ENCODE results near the gene ABCC1.
"Not testable (repeated sequence)": the region's sequence is repeated elsewhere in the genome, so short reads cannot be mapped to it uniquely, and the experiment has no call there.

The ABCC1 gene

DNA sequence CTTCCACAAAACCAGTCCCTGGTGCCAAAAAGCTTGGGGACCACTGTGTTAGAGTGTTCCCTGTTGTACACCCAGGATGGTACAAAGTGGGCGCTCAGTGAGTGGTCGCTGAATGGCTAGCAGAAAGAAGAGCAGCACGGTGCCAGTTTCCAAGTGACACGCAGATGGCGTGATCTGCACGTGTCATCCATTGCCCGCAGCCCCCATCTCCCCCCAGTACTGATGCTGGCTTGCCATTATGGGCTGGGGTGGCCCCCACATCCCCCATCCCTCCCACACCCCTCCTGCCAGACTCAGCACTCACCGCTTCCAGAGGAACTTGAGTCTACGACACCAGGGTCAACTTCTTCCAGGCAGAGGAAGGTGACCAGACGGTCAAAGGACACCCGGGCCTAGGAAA, 237.4 kb downstream of the ABCC1 start:
- Histone ChIP-seq H3K36me3 (ENCODE audit: insufficient read depth, insufficient read length, low read length) (no peaks in the 10 kb centered on the region), H3K4me1 (ENCODE audit: insufficient read depth, insufficient read length) (peaks cover 29% of the 10 kb centered on the region)
- DNase-seq (ENCODE audit: low read depth, low spot score): no peak

DNA sequence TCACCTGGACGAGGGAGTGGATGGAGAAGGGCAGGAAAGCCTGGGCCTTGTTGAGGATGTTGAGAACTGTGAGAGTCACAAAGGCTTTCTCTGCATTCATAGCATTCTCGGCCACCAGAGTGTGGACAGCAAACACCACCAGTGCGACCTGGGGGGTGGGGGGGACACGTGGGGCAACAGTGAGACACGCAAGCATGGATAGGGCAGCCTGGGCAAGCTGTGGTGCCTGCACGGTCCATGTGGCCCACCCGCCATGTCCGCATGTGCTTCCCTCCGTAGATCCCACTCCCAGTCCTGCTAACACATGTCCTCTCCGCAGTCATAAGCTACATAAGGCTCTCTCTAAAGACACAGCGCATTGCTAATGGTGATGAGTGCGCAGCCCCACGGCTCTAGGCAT, 239.4 kb downstream of the ABCC1 start:
- Histone ChIP-seq H3K9ac (ENCODE audit: insufficient read length, low read depth) (no peak overlapping the region), H3K4me3 (ENCODE audit: insufficient read length, low read depth) (no peak overlapping the region), H3K9me3 (ENCODE audit: insufficient read depth, low read length) (no peaks in the 10 kb centered on the region), H3K36me3 (ENCODE audit: insufficient read depth, insufficient read length, low read length) (no peaks in the 10 kb centered on the region), H3K27me3 (ENCODE audit: insufficient read depth, insufficient read length) (no peaks in the 10 kb centered on the region), H3K4me1 (ENCODE audit: insufficient read depth, insufficient read length) (peaks cover 23% of the 10 kb centered on the region)
- DNase-seq (ENCODE audit: low read depth, low spot score): no peak
- TF ChIP-seq YY1 (IDR thresholded peaks at IDR 0.05; ENCODE audit: insufficient read depth, insufficient read length) (no peak), ZNF274 (IDR thresholded peaks at IDR 0.05; ENCODE audit: low read depth, low read length) (no peak), SUZ12 (IDR thresholded peaks at IDR 0.05; ENCODE audit: extremely low read depth, insufficient read depth, insufficient read length) (no peak)

More for the DNA sequence above, 237.4 kb downstream of the ABCC1 start:
- Histone ChIP-seq H3K4me3 (ENCODE audit: insufficient read length, low read depth) (no peak overlapping the region), H3K27me3 (ENCODE audit: insufficient read depth, insufficient read length) (no peaks in the 10 kb centered on the region), H3K9ac (ENCODE audit: insufficient read length, low read depth) (no peak overlapping the region), H3K9me3 (ENCODE audit: insufficient read depth, low read length) (no peaks in the 10 kb centered on the region)
- TF ChIP-seq YY1 (IDR thresholded peaks at IDR 0.05; ENCODE audit: insufficient read depth, insufficient read length) (no peak), ZNF274 (IDR thresholded peaks at IDR 0.05; ENCODE audit: low read depth, low read length) (no peak), SUZ12 (IDR thresholded peaks at IDR 0.05; ENCODE audit: extremely low read depth, insufficient read depth, insufficient read length) (no peak)

DNA sequence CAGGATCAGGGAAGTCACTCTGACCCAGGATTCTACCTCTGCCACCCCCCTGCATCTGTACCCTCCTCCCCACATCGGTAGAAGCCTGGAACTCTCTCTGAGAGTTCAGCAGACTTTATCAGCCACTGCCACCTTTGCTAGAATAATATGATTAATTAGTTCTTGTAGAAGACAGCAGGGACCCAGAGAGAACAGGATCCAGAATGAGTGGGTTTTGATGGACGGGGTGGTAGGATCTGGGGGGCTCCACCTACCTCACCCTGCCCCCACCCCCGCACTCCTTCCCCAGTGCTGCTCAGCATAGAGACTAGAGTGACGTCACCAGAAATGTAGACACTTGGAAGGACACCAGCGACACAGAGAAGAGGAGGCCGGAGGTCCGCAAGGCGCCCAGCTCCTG, 240.4 kb downstream of the ABCC1 start:
- DNase-seq (ENCODE audit: low read depth, low spot score): no peak
- TF ChIP-seq ZNF274 (IDR thresholded peaks at IDR 0.05; ENCODE audit: low read depth, low read length): no peak
- no peak for TF ChIP-seq SUZ12 (IDR thresholded peaks at IDR 0.05; ENCODE audit: extremely low read depth, insufficient read depth, insufficient read length)
- no peak for TF ChIP-seq YY1 (IDR thresholded peaks at IDR 0.05; ENCODE audit: insufficient read depth, insufficient read length)
- H3K4me1 ChIP-seq (ENCODE audit: insufficient read depth, insufficient read length): peaks cover 17% of the 10 kb centered on the region
- no peaks in the 10 kb centered on the region for H3K36me3 ChIP-seq (ENCODE audit: insufficient read depth, insufficient read length, low read length)
- no peaks in the 10 kb centered on the region for H3K27me3 ChIP-seq (ENCODE audit: insufficient read depth, insufficient read length)
- no peaks in the 10 kb centered on the region for H3K9me3 ChIP-seq (ENCODE audit: insufficient read depth, low read length)
- no peak overlapping the region for H3K9ac ChIP-seq (ENCODE audit: insufficient read length, low read depth)
- no peak overlapping the region for H3K4me3 ChIP-seq (ENCODE audit: insufficient read length, low read depth)

DNA sequence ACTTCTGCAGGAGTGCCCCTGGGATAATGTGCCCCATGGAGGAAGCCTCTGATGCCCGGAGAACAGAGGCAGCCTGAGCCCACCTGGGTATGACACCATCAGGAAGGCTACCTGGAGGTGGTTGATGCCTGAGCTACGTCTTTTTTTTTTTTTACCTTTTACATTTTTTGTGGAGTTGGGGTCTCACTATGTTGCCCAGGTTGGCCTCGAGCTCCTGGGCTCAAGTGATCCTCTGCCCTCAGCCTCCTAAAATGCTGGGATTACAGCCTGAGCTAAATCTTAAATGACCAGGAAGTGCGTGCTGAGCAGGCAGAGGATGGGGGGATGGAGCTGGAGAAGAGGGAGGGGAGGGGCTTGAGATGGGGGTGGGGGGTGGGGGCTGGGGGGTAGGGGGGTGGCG, 241.1 kb downstream of the ABCC1 start:
- Histone ChIP-seq H3K36me3 (ENCODE audit: insufficient read depth, insufficient read length, low read length) (no peaks in the 10 kb centered on the region), H3K9ac (ENCODE audit: insufficient read length, low read depth) (no peak overlapping the region), H3K9me3 (ENCODE audit: insufficient read depth, low read length) (no peaks in the 10 kb centered on the region), H3K27me3 (ENCODE audit: insufficient read depth, insufficient read length) (no peaks in the 10 kb centered on the region), H3K4me1 (ENCODE audit: insufficient read depth, insufficient read length) (peaks cover 17% of the 10 kb centered on the region), H3K4me3 (ENCODE audit: insufficient read length, low read depth) (no peak overlapping the region)
- TF ChIP-seq YY1 (IDR thresholded peaks at IDR 0.05; ENCODE audit: insufficient read depth, insufficient read length): no peak
- TF ChIP-seq SUZ12 (IDR thresholded peaks at IDR 0.05; ENCODE audit: extremely low read depth, insufficient read depth, insufficient read length): no peak
- no peak for TF ChIP-seq ZNF274 (IDR thresholded peaks at IDR 0.05; ENCODE audit: low read depth, low read length)
- DNase-seq (ENCODE audit: low read depth, low spot score): no peak

DNA sequence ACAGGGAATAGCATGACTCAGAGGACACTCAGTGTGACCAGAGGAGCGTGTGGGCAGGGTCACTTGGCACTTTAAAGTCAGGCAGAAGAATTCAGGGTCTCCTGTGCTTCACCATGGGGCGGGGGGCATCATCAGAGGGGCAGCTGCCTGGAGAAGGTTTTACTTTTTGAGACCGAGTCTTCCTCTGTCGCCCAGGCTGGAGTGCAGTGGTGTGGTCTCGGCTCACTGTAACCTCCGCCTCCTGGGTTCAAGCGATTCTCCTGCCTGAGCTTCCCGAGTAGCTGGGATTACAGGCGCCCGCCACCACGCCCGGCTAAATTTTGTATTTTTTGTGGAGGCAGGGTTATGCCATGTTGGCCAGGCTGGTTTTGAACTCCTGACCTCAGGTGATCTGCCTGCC, 241.6 kb downstream of the ABCC1 start:
- DNase-seq (ENCODE audit: low read depth, low spot score); H3K9ac ChIP-seq (ENCODE audit: insufficient read length, low read depth); H3K36me3 ChIP-seq (ENCODE audit: insufficient read depth, insufficient read length, low read length); H3K27me3 ChIP-seq (ENCODE audit: insufficient read depth, insufficient read length); H3K4me3 ChIP-seq (ENCODE audit: insufficient read length, low read depth); H3K9me3 ChIP-seq (ENCODE audit: insufficient read depth, low read length): not testable (repeated sequence)
- H3K4me1 ChIP-seq (ENCODE audit: insufficient read depth, insufficient read length): peaks cover 17% of the 10 kb centered on the region

DNA sequence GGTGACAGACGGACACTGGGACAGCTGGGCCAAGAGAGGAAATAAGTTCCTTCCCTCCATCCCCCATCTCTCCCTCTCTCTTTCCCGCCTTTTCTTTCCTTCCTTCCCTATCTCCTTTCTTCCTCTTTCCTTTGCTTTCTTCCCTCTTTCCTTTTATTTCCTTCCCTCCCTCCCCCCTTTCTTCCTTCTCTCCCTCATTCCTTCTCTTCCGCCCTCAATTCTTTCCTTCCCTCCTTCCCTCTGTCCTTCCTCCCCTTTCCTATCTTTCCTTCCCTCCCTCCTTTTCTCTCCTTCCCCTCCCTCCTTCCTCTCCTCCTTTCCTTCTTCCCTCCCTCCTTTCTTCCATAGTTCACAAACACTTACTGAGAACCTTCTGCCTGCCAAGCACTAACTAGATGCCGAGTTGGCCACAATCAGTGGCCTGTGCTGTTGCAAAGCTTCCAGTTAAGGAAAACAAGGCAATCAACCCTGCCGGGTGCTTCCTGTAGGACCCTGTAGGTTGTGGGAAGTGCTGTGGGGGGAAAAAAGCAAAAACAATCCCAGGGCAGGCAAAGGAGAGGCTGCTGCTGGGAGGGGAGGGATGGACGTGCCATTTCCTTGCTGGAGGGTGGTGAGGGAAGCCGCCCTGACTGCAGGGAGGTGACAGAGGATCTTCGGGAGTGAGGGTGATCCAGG, 242.2 kb downstream of the ABCC1 start:
- Histone ChIP-seq H3K4me1 (ENCODE audit: insufficient read depth, insufficient read length) (peaks cover 17% of the 10 kb centered on the region), H3K9ac (ENCODE audit: insufficient read length, low read depth) (peak overlapping the region; percentile 44), H3K4me3 (ENCODE audit: insufficient read length, low read depth) (no peak overlapping the region), H3K9me3 (ENCODE audit: insufficient read depth, low read length) (no peaks in the 10 kb centered on the region), H3K27me3 (ENCODE audit: insufficient read depth, insufficient read length) (no peaks in the 10 kb centered on the region), H3K36me3 (ENCODE audit: insufficient read depth, insufficient read length, low read length) (no peaks in the 10 kb centered on the region)
- TF ChIP-seq YY1 (IDR thresholded peaks at IDR 0.05; ENCODE audit: insufficient read depth, insufficient read length): no peak
- no peak for TF ChIP-seq SUZ12 (IDR thresholded peaks at IDR 0.05; ENCODE audit: extremely low read depth, insufficient read depth, insufficient read length)
- no peak for TF ChIP-seq ZNF274 (IDR thresholded peaks at IDR 0.05; ENCODE audit: low read depth, low read length)
- no peak for DNase-seq (ENCODE audit: low read depth, low spot score)

All from NT2/D1 (cell line).